ENCODE results near the gene DTX4. TPM values are rescaled to one million over a fixed set of nuclear protein-coding genes. Genes with fewer than 3 reads are reported as not detected.

Gene DTX4
- total and polyA plus RNA-seq, 2 donors, result 14.8 to 24.0 TPM

DNA sequence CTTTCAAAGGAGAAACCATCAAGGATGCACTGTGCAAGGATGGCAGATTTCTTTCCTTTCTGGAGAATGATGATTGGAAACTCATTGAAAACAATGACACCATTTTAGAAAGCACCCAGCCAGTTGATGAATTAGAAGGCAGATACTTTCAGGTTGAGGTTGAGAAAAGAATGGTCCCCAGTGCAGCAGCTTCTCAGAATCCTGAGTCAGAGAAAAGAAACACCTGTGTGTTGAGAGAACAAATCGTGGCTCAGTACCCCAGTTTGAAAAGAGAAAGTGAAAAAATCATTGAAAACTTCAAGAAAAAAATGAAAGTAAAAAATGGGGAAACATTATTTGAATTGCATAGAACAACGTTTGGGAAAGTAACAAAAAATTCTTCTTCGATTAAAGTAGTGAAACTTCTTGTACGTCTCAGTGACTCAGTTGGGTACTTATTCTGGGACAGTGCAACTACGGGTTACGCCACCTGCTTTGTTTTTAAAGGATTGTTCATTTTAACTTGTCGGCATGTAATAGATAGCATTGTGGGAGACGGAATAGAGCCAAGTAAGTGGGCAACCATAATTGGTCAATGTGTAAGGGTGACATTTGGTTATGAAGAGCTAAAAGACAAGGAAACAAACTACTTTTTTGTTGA is 19.5 kb upstream of the DTX4 start:
- H3K27ac ChIP-seq (ENCODE audit: low read depth), result no peak overlapping the region
- no peaks in the 10 kb centered on the region for H3K4me1 ChIP-seq (ENCODE audit: insufficient read depth)
- no peak for DNase-seq (ENCODE audit: extremely low spot score)
- H3K4me3 ChIP-seq (ENCODE audit: low read depth, low read length), result no peak overlapping the region
- no peaks in the 10 kb centered on the region for H3K36me3 ChIP-seq (ENCODE audit: insufficient read depth)
- WGBS, result 92% methylated on average over 8 of the region's 8 CpGs

DNA sequence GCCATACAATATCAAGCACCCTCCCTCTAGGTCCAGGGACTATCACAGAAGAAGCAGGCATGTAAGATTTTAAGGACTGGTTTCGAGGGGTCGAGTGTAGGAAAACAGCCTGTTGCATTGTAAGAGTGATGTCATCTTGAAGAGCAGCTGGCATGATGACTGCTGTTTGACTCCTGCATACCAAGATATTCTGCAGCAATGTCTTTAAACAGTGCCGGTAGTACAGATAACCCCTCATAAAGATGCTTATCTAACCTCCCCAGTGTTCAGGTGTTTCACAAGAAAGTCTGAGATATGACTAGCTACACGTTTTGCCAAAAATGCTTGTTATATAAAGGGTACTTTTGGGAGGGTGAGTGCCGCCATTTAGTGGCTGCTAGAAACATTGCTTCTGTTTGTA is 17.3 kb upstream of the DTX4 start:
- WGBS, result 68% methylated on average over 5 of the region's 5 CpGs
- no peak for DNase-seq (ENCODE audit: extremely low spot score)
- no peaks in the 10 kb centered on the region for H3K36me3 ChIP-seq (ENCODE audit: insufficient read depth)
- H3K4me3 ChIP-seq (ENCODE audit: low read depth, low read length), result no peak overlapping the region
- no peaks in the 10 kb centered on the region for H3K4me1 ChIP-seq (ENCODE audit: insufficient read depth)
- H3K27ac ChIP-seq (ENCODE audit: low read depth), result no peak overlapping the region

DNA sequence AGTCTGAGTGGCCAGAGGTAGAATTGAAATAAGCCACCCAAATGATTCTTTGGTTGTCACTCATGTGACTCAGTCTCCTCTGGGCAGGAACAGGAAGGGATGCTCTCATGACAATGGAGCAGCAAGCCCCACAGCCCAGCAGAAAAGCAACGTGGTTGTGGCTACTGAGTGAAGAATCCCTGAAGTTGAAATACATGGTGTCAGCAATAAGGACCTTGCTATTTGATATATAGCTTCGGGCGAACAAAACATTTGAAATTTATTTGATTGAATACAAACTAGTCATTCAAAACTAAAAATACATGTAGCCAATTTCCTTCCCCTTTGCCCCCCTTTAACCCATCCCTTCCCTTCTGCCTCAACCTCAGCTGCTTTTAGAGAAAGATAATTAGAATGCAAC is 14.5 kb upstream of the DTX4 start:
- 71% methylated on average over 3 of the region's 3 CpGs for WGBS

DNA sequence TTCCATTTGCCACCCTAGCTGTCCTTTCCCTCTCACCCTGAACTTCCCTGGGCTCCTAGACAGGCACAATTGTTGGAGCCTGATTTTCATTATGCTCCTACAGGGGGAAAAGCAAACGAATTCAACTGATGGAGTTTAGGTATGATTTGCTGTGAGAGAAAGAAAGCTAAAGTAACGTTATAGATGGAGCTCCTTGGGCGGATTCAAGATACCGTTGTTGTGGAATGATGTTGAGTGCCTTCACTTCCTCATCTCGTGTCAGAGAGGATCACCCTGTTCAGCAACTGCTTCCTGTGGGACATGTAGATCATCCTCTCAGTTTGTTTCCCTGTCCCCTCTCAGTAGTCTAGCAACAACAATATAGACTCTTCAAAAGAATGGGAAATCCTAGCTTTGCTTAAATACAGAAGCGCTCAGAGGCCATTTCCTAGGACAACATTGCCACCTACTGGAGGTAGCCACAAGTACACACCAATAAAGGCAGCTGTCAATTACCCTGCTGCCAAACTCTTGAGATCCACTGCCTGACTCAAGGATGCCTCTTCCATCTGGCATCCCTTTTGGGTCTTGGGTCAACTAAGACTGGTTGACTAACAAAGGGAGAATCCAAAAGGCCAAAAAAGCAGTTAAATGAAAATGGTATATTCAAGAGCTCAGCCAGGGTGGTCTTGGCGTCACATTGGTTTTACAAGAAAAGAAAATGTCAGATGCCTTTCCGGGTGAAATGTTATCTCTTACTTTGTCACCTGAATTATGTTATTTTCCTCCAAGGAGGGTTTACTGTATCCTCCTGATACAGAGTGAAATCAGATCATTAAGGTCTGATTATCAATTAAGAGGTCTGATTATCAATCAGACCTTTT is 13.5 kb upstream of the DTX4 start:
- Histone ChIP-seq H3K4me1 (ENCODE audit: insufficient read depth) (no peaks in the 10 kb centered on the region), H3K36me3 (ENCODE audit: insufficient read depth) (no peaks in the 10 kb centered on the region), H3K27ac (ENCODE audit: low read depth) (no peak overlapping the region), H3K4me3 (ENCODE audit: low read depth, low read length) (no peak overlapping the region)
- 35% methylated on average over 8 of the region's 8 CpGs for WGBS
- DNase-seq (ENCODE audit: extremely low spot score), result no peak

More for the DNA sequence above, 14.5 kb upstream of the DTX4 start:
- H3K4me3 ChIP-seq (ENCODE audit: low read depth, low read length), result no peak overlapping the region
- DNase-seq (ENCODE audit: extremely low spot score), result no peak
- no peaks in the 10 kb centered on the region for H3K36me3 ChIP-seq (ENCODE audit: insufficient read depth)
- no peak overlapping the region for H3K27ac ChIP-seq (ENCODE audit: low read depth)
- no peaks in the 10 kb centered on the region for H3K4me1 ChIP-seq (ENCODE audit: insufficient read depth)

DNA sequence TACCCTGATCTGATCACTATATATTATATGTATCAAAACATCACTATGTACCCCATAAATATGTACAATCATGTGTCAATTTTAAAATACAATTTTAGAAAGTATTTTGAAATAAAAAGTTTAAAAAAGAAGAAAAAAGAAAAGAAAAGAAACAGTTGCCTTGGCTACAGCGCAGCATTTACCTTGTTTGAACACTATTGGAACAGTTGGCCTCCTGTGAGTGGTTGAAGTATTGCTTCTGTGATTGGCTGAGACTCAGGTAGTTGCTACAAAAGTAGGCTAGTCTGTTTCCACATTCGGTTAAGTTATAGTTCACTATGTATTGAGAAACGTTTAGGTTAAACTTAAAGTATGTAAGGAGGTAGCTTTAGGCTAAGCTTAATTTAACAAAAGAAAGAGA is 7.9 kb upstream of the DTX4 start:
- DNase-seq (ENCODE audit: extremely low spot score), result no peak
- Histone ChIP-seq H3K36me3 (ENCODE audit: insufficient read depth) (no peaks in the 10 kb centered on the region), H3K4me1 (ENCODE audit: insufficient read depth) (no peaks in the 10 kb centered on the region), H3K4me3 (ENCODE audit: low read depth, low read length) (no peak overlapping the region), H3K27ac (ENCODE audit: low read depth) (no peak overlapping the region)
- WGBS, result 86% methylated on average over 3 of the region's 3 CpGs

DNA sequence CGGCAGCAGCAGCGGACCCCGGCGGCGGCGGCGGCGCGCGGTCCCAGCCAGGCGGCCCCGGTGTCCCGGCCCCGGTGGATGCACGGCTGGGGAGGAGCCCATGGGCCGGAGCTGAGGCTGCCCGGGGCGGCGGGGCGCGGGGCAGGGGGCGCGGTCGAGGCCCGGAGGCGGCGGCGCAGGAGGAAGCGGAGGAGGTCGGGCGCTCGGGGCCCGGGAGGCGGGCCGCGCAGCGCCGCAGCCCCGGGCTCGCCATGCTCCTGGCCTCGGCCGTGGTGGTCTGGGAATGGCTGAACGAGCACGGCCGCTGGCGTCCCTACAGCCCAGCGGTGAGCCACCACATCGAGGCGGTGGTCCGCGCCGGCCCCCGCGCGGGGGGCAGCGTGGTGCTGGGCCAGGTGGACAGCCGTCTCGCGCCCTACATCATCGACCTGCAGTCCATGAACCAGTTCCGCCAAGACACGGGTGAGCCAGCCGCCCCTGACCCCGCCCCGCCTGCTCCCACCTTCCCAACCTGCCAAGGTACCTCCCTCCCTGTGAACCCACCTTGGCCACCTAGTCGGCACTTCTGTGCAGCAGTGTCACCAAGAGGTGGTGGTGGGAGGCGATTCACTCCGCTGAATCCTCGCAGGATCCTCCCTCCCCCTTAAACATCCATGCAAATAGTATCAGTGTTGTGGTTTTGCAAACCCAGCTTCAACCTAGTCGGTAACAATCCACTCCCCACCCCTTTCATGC is 580 bp downstream of the DTX4 start:
- WGBS, result under 1% methylated on average over 70 of the region's 70 CpGs
- H3K4me3 ChIP-seq (ENCODE audit: low read depth, low read length), result peak overlapping the region; percentile 91
- no peaks in the 10 kb centered on the region for H3K36me3 ChIP-seq (ENCODE audit: insufficient read depth)
- no peak for DNase-seq (ENCODE audit: extremely low spot score)
- H3K27ac ChIP-seq (ENCODE audit: low read depth), result peak overlapping the region; percentile 86
- no peaks in the 10 kb centered on the region for H3K4me1 ChIP-seq (ENCODE audit: insufficient read depth)

DNA sequence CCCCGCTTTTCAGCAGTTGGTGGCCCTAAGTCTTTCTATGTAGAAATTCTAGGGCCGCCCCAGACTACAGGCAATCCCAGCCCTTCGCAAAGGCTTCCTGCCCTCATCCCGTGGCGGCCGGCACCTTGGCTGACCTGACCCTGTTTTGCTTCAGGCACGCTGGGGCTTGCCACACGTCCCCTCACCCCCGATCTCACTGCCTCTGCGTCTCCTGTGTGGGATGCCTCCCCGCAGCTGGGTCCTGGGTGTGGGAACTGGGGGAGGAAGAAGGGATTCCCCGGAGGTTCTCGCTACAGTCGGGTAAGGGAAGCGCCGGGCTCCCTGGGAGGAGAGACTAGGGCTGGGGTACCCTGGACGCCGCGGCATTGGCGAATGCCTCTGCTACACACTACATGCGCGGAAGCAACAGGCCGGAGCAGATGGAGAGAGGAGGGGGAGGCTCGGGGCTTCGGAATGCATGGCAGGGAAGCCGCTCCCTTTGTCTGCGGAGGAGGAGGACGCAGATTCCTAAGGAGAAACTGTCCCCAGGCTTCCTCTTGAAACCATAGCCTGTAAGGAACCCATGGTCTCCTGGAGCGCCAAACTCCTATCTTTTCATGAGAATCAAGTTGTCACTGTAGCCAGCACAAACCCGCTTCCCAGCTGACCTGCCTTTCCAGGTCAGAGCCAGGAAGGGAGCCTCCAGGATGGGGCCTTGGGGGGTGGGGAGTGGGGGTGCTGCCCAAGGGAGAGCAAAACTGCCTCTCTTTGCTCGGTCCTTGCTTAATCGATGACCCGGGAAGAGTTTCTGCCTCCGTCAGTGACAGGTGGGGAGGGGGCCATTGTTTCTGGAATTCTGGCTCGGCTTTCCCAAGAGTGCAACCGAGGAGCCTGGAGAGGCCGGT is 1.4 kb downstream of the DTX4 start:
- peak overlapping the region; percentile 91 for H3K4me3 ChIP-seq (ENCODE audit: low read depth, low read length)
- no peaks in the 10 kb centered on the region for H3K4me1 ChIP-seq (ENCODE audit: insufficient read depth)
- no peak for DNase-seq (ENCODE audit: extremely low spot score)
- peak overlapping the region; percentile 86 for H3K27ac ChIP-seq (ENCODE audit: low read depth)
- WGBS, result 8% methylated on average over 37 of the region's 37 CpGs
- H3K36me3 ChIP-seq (ENCODE audit: insufficient read depth), result no peaks in the 10 kb centered on the region

DNA sequence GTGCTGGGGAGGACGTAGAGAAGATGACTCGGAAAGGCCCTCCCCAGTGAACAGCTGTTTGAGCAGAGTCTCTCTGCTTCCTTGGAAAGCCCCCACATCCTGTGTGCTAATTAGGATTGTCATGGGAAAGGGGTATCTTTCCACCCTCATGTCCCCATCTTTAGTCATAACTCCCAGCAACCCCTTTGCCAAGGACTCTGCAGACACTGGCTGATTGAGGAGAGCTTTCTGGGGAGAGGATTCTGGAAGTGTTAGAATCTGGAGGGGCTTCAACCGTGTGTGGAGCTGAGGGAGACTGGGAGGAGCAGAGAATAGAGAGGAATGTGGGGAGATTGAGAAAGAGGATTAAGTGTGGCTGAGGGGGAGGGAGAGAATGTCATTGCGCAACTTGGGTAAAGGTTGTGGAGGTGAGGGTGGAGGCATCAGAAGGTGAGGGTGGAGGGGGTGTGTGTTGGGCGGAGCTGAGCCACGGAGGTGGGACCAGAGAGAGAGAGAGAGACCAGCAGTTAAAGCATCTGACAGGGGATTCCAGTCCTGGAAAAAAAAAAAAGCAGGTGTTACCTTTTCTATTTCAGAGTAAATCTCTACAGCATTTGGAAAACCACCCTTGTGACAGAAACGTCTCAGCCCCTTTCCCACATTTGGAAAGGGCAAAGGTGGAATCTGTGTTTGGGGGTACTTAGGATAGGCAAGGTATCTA is 2.2 kb downstream of the DTX4 start:
- Histone ChIP-seq H3K4me1 (ENCODE audit: insufficient read depth) (no peaks in the 10 kb centered on the region), H3K4me3 (ENCODE audit: low read depth, low read length) (peak overlapping the region; percentile 91), H3K36me3 (ENCODE audit: insufficient read depth) (no peaks in the 10 kb centered on the region), H3K27ac (ENCODE audit: low read depth) (peak overlapping the region; percentile 86)
- DNase-seq (ENCODE audit: extremely low spot score), result no peak
- WGBS, result 42% methylated on average over 7 of the region's 7 CpGs

DNA sequence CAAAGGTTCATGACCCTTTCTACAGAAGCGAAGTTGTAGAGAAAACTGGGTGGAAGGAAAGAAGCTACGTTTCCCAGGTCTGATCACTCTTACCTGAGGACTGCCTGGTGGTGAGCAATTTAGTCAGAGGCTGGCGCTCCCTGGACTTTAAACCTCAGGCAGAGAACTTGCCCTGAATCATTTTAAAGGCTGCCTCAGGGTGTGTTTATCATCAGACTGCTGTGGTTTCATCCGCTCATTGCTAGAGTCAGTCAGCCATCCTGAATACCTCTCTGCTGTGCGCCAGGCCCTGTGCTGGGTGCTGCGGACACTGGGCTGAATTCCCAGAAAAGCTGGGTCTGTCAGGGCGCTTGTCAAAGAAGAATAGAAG is 2.7 kb downstream of the DTX4 start:
- Histone ChIP-seq H3K27ac (ENCODE audit: low read depth) (peak overlapping the region; percentile 58), H3K4me1 (ENCODE audit: insufficient read depth) (no peaks in the 10 kb centered on the region), H3K4me3 (ENCODE audit: low read depth, low read length) (no peak overlapping the region), H3K36me3 (ENCODE audit: insufficient read depth) (no peaks in the 10 kb centered on the region)
- no peak for DNase-seq (ENCODE audit: extremely low spot score)
- 65% methylated on average over 7 of the region's 7 CpGs for WGBS

DNA sequence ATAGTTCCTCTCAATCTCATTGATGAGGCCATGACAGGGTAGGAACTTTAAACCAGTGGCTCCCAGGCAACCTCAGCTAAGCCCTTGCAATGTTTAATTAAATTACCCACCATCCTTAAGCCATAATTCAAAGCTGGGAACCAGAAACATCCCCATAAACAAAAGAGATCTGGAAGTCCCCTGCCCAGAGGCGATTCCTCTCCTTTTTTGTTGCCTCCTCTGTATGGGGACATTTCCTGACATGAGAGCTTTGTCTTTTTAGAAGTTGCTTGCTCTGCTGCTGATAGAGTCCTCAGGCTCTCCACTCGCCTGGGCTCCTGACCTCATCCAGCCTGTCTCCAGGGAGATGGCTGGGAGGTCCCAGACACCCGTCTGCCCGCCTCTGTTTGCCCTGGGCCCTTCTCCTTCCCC is 3.2 kb downstream of the DTX4 start:
- WGBS, result 53% methylated on average over 4 of the region's 4 CpGs
- Histone ChIP-seq H3K4me3 (ENCODE audit: low read depth, low read length) (no peak overlapping the region), H3K27ac (ENCODE audit: low read depth) (peak overlapping the region; percentile 79), H3K4me1 (ENCODE audit: insufficient read depth) (no peaks in the 10 kb centered on the region), H3K36me3 (ENCODE audit: insufficient read depth) (no peaks in the 10 kb centered on the region)
- DNase-seq (ENCODE audit: extremely low spot score), result no peak

DNA sequence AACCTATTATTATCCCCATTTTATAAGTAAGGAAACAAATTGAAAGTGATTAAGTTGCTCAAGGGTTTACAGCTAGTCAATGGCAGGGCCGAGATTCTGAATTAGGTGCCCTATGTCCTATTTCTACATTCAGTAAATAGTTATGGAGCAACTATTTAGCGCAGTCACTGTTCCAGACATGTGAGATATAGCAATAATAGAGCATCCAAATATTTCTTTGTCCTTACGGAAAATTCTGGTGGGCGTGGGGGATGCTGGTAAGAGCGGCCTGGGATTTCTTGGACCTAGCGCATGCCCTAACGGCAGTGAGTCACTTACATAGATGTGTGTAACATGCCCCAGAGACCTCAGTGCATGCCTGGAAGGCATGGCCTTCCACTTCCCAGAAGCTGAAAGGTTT is 4.4 kb downstream of the DTX4 start:
- DNase-seq (ENCODE audit: extremely low spot score), result no peak
- 82% methylated on average over 7 of the region's 7 CpGs for WGBS
- no peak overlapping the region for H3K4me3 ChIP-seq (ENCODE audit: low read depth, low read length)
- no peaks in the 10 kb centered on the region for H3K4me1 ChIP-seq (ENCODE audit: insufficient read depth)
- no peaks in the 10 kb centered on the region for H3K36me3 ChIP-seq (ENCODE audit: insufficient read depth)
- no peak overlapping the region for H3K27ac ChIP-seq (ENCODE audit: low read depth)

DNA sequence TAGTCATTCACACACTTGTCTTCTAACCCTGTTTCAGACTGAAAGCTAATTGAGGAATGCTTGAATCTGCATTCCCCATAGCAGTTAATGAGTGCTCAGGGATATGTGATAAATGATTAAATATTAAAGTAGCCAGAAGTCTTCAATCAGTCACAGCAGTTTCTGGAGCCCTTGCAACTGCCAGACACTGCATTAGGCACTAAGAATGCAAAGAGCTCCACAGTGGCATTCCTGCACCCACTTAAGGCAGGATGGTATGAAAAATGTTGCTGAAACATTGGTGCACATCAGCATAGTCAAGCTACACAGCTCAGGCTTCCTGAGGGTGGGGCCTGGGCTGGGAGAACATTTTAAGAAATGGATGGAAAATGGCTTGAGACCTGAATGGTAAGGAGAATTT is 6.5 kb downstream of the DTX4 start:
- no peak for DNase-seq (ENCODE audit: extremely low spot score)
- no peak overlapping the region for H3K27ac ChIP-seq (ENCODE audit: low read depth)
- peaks cover 7% of the 10 kb centered on the region for H3K36me3 ChIP-seq (ENCODE audit: insufficient read depth)
- peaks cover under 1% of the 10 kb centered on the region for H3K4me1 ChIP-seq (ENCODE audit: insufficient read depth)
- H3K4me3 ChIP-seq (ENCODE audit: low read depth, low read length), result no peak overlapping the region

DNA sequence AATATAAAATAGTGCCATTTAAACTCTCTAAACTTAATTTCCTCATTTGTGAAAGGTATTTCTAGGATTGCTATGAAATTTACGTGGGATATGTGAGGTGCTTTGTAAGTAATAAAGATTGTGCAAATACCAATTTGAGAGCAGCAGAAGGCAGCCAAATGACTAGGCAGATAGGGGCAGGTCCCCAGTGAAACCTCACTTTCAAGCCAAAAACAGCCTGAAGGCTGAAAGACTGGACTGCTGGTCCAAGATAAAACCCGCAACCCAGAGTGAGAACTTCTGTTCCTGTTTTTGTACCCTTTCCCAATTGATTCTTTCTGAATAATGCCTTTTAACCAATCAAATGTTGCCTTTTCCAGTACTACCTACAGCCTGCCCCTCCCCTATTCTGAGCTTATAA is 7.2 kb downstream of the DTX4 start:
- H3K27ac ChIP-seq (ENCODE audit: low read depth), result no peak overlapping the region
- H3K4me1 ChIP-seq (ENCODE audit: insufficient read depth), result peaks cover 2% of the 10 kb centered on the region
- peaks cover 7% of the 10 kb centered on the region for H3K36me3 ChIP-seq (ENCODE audit: insufficient read depth)
- 80% methylated on average over 2 of the region's 2 CpGs for WGBS
- DNase-seq (ENCODE audit: extremely low spot score), result no peak
- H3K4me3 ChIP-seq (ENCODE audit: low read depth, low read length), result no peak overlapping the region

All from urinary bladder (tissue), 4 donors.